HCT116 (cell line): ENCODE results near the gene BCKDHB. TPM values are rescaled to one million over a fixed set of nuclear protein-coding genes. Genes with fewer than 3 reads are reported as not detected.

Experiments used
- ATAC-seq: fragments of 200-7000 bp; cut with Tn5 transposase; 2 replicates; pipeline ENCODE4 v1.9.1; 2020; ENCODE audit warnings: mild to moderate bottlenecking, moderate library complexity
- BruUV-seq: library from RNA; stranded (reverse); fragments of 400-500 nt; replicated peaks from 2 replicates; lab custom pipeline; 2021; lab: Mats Ljungman, UMichigan
- CTCF ChIA-PET: fragments of 300-600 bp; sonication (Branson Sonifier 250); formaldehyde crosslinking; loops from one replicate; lab custom pipeline; 2021; ENCODE audit warnings: antibody characterized with exemption; lab: Charles Lee
- POLR2A ChIA-PET: fragments of 300-600, 350-600 bp; sonication (Branson Sonifier 250); formaldehyde crosslinking; loops from one replicate; lab custom pipeline; 2021; ENCODE audit warnings: antibody characterized with exemption; lab: Charles Lee
- RAD21 ChIA-PET, 2 experiments: fragments of 300-600 bp; sonication (Branson Sonifier 250); formaldehyde crosslinking; loops; one replicate each; lab custom pipeline; 2023; ENCODE audit warnings: low total read pairs in 2 of 2; ENCODE audit not compliant: uncharacterized antibody in 2 of 2, unreplicated experiment in 2 of 2, low non-redundant PET in 1 of 2; lab: Charles Lee
- DNase-seq: peaks from one replicate; pipeline ENCODE4 v3.0.0-alpha.2; 2010; ENCODE audit warnings: low read depth, low spot score
- H2AFZ ChIP-seq: fragments of 200-600 bp; shearing (Covaris generic), sonication (generic); 2 replicates; pipeline ENCODE4 v1.6.1; 2017; ENCODE audit warnings: low read depth, mixed run types, mixed read lengths, antibody characterized with exemption, low read length; ENCODE audit not compliant: poor library complexity, severe bottlenecking
- H3K27ac ChIP-seq: 2 replicates; pipeline ENCODE4 v1.5.1; 2012; ENCODE audit warnings: low read depth, low read length
- H3K27me3 ChIP-seq: fragments of 200-600 bp; sonication (generic); 2 replicates; pipeline ENCODE4 v1.6.1; 2016; ENCODE audit warnings: mixed run types, low read length, mixed read lengths; ENCODE audit not compliant: insufficient read depth
- H3K36me3 ChIP-seq, 2 experiments: fragments of 200-500 bp in 1 of 2; fragments of 200-600 bp in 1 of 2; sonication (Bioruptor generic) in 1 of 2; sonication (generic) in 1 of 2; 2 replicates each; pipeline versions ENCODE4 v1.5.1 to v1.6.1; 2014 to 2016; ENCODE audit warnings: low read length in 2 of 2, inconsistent platforms in 1 of 2, mixed read lengths in 1 of 2, mixed run types in 1 of 2; ENCODE audit not compliant: insufficient read depth in 2 of 2, control insufficient read depth in 1 of 2
- H3K4me1 ChIP-seq, 2 experiments: fragments of 200-600 bp in 1 of 2; sonication (generic) in 1 of 2; 2 replicates each; pipeline versions ENCODE4 v1.5.1 to v1.6.1; 2012 to 2017; ENCODE audit warnings: low read length in 2 of 2, inconsistent platforms in 1 of 2, mild to moderate bottlenecking in 1 of 2, mixed read lengths in 1 of 2, mixed run types in 1 of 2, moderate library complexity in 1 of 2; ENCODE audit not compliant: insufficient read depth in 2 of 2, control insufficient read depth in 1 of 2
- H3K4me2 ChIP-seq: fragments of 200-600 bp; sonication (generic); 2 replicates; pipeline ENCODE4 v1.6.1; 2017; ENCODE audit warnings: mixed run types, low read length, mixed read lengths
- H3K4me3 ChIP-seq, 2 experiments: fragments of 200-600 bp in 1 of 2; sonication (generic) in 1 of 2; replicated peaks in 1 of 2; 2 replicates each; pipeline ENCODE4 v1.5.1; 2011 to 2016; ENCODE audit warnings: low read length in 2 of 2, control low read depth in 1 of 2, low read depth in 1 of 2, mild to moderate bottlenecking in 1 of 2, mixed read lengths in 1 of 2, mixed run types in 1 of 2
- H3K79me2 ChIP-seq: fragments of 200-600 bp; sonication (generic); 2 replicates; pipeline ENCODE4 v1.6.1; 2017; ENCODE audit warnings: mild to moderate bottlenecking, mixed run types, low read length, moderate library complexity, mixed read lengths; ENCODE audit not compliant: insufficient read depth
- H3K9ac ChIP-seq: fragments of 200-600 bp; sonication (generic); 2 replicates; pipeline ENCODE4 v1.6.1; 2016; ENCODE audit warnings: low read length, mixed read lengths
- H3K9me2 ChIP-seq: fragments of 200-600 bp; sonication (generic), shearing (Covaris generic); 2 replicates; pipeline ENCODE4 v1.6.1; 2017; ENCODE audit warnings: mixed run types, mild to moderate bottlenecking, moderate library complexity; ENCODE audit not compliant: insufficient read depth
- H3K9me3 ChIP-seq, 2 experiments: fragments of 200-500 bp in 1 of 2; fragments of 200-600 bp in 1 of 2; sonication (Bioruptor generic) in 1 of 2; sonication (generic) in 1 of 2; 2 replicates each; pipeline ENCODE4 v1.6.1; 2014 to 2017; ENCODE audit warnings: low read length in 2 of 2, mixed read lengths in 2 of 2, inconsistent platforms in 1 of 2, low read depth in 1 of 2, mild to moderate bottlenecking in 1 of 2, mixed run types in 1 of 2, moderate library complexity in 1 of 2; ENCODE audit not compliant: control insufficient read depth in 1 of 2, insufficient read depth in 1 of 2
- H4K20me1 ChIP-seq: fragments of 200-600 bp; sonication (generic), shearing (Covaris generic); 2 replicates; pipeline ENCODE4 v1.6.1; 2017; ENCODE audit warnings: mixed run types, mild to moderate bottlenecking, moderate library complexity; ENCODE audit not compliant: insufficient read depth
- ATF3 ChIP-seq: IDR thresholded peaks from 2 replicates; pipeline ENCODE4 v1.6.1; 2012
- CTCF ChIP-seq, 3 experiments: fragments of 200-600 bp in 1 of 3; sonication (generic) in 1 of 3; IDR thresholded peaks in 2 of 3; conservative IDR thresholded peaks in 1 of 3; 2 replicates each; pipeline ENCODE4 v1.5.1; 2012 to 2017; ENCODE audit warnings: low read depth in 2 of 3, low read length in 2 of 3, antibody characterized with exemption in 1 of 3, borderline replicate concordance in 1 of 3, control low read depth in 1 of 3, mild to moderate bottlenecking in 1 of 3, mixed read lengths in 1 of 3, mixed run types in 1 of 3, moderate library complexity in 1 of 3; ENCODE audit not compliant: insufficient read depth in 1 of 3
- RAD21 ChIP-seq: IDR thresholded peaks from 2 replicates; pipeline ENCODE4 v1.6.1; 2012; ENCODE audit warnings: low read depth, mild to moderate bottlenecking
- SIN3A ChIP-seq: IDR thresholded peaks from 2 replicates; pipeline ENCODE4 v1.6.1; 2012; ENCODE audit warnings: low read depth
- SP1 ChIP-seq: IDR thresholded peaks from 2 replicates; pipeline ENCODE4 v1.6.1; 2012; ENCODE audit warnings: low read depth
- YY1 ChIP-seq: IDR thresholded peaks from 2 replicates; pipeline ENCODE4 v1.6.1; 2011; ENCODE audit warnings: low read length, low read depth, moderate library complexity, mild to moderate bottlenecking; ENCODE audit not compliant: insufficient replicate concordance; ENCODE audit errors: extremely low read depth
- ZBTB33 ChIP-seq: IDR thresholded peaks from 2 replicates; pipeline ENCODE4 v1.6.1; 2011; ENCODE audit warnings: mild to moderate bottlenecking, low read length, moderate library complexity; ENCODE audit not compliant: insufficient replicate concordance; ENCODE audit errors: extremely low read depth
- ZFX ChIP-seq: fragments of 450-650 bp; IDR thresholded peaks from 2 replicates; pipeline ENCODE4 v1.6.1; 2017
- ZNF274 ChIP-seq: fragments of 200-500 bp; sonication (Bioruptor generic); IDR thresholded peaks from 2 replicates; pipeline ENCODE4 v1.6.1; 2014; ENCODE audit warnings: mild to moderate bottlenecking, low read depth, low read length, inconsistent platforms
- intact Hi-C: fragments of 100-400 bp; cut with micrococcal nuclease; formaldehyde crosslinking; loops from 2 replicates; pipeline ENCODE4 v1.10.0; 2022
- total RNA-seq: library from RNA; stranded (reverse); gene quantifications from one replicate; pipeline ENCODE4 v1.2.1, GENCODE V29; 2021; ENCODE audit not compliant: unreplicated experiment

The BCKDHB gene
- total RNA-seq, 1 experiment from 2014 or later, result 11.2 TPM

GRCh38 chr6:80154160-80154559 is 47.7 kb downstream of the BCKDHB start:
- Histone ChIP-seq H3K27me3 (no peaks in the 10 kb centered on the region), H4K20me1 (no peaks in the 10 kb centered on the region), H3K36me3 (no peaks in the 10 kb centered on the region)
- CTCF ChIA-PET, result no interaction called here
- TF ChIP-seq ZNF274 (no peak), ZFX (no peak), YY1 (no peak), CTCF (IDR thresholded peaks at IDR 0.05 in 2 of 3, conservative IDR thresholded peaks at IDR 0.05 in 1 of 3; ENCODE audit: borderline replicate concordance in 1 of 3, insufficient read depth in 1 of 3, low read depth in 2 of 3, low read length in 2 of 3) (no peak), SIN3A (no peak), SP1 (no peak), ATF3 (no peak), ZBTB33 (no peak), RAD21 (no peak)
- TF ChIP-seq, all 23 proteins: peak for 0
- POLR2A ChIA-PET, result no interaction called here
- H3K9me2 ChIP-seq, result no peaks in the 10 kb centered on the region
- H3K27ac ChIP-seq, result no peak overlapping the region
- no TSS peak for BruUV-seq
- H3K79me2 ChIP-seq, result no peaks in the 10 kb centered on the region
- DNase-seq (no peak), ATAC-seq (no peak)
- no peak overlapping the region for H2AFZ ChIP-seq
- intact Hi-C loops, result no loop called here
- H3K4me1 ChIP-seq, result no peaks in the 10 kb centered on the region
- RAD21 ChIA-PET, result no interaction called here
- no peak overlapping the region for H3K4me2 ChIP-seq
- no peak overlapping the region for H3K4me3 ChIP-seq
- H3K9me3 ChIP-seq, result no peaks in the 10 kb centered on the region
- no peak overlapping the region for H3K9ac ChIP-seq
